ENCODE results near the gene CTXND1.

The CTXND1 gene

DNA sequence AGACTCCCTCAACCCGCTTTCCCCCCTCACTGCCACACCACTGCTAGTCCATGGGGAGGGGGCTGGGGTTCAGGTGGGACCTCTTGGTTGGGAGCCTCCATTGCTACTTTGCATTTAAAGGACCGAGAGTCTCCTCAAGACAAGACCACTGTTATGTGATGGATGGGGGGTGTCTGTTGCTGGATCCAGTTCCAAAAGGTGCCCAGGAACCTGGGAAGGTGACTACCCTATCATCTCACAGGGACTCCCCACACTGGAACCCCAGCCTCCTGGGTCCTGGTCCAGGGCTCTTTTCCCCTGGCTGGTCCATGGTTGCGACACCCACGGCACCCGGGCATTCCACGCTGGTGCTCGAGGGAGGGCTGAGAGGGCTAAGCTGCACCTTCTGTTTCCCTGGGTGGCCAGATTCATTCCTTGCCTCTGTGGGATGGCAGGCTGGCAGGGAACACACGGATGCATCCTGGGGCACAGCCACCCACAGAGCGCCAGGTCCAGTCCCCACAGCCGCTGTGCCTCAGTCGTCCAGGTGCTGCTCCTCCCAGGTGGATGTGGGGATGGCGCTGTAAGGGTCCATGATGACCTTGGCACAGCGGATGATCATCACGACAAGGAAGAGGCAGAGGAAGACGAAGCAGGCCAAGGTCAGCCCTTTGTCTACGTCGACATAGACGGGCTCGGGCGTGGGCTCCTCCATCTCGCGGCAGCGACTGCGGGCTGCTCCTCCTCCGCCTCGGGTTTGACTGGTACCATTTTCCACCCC is 50.6 kb downstream of the CTXND1 start:
- Histone ChIP-seq H3K36me3 (ENCODE audit: insufficient read depth, low read length) (no peaks in the 10 kb centered on the region), H3K9me3 (ENCODE audit: insufficient read depth, low read depth, low read length) (no peaks in the 10 kb centered on the region)

DNA sequence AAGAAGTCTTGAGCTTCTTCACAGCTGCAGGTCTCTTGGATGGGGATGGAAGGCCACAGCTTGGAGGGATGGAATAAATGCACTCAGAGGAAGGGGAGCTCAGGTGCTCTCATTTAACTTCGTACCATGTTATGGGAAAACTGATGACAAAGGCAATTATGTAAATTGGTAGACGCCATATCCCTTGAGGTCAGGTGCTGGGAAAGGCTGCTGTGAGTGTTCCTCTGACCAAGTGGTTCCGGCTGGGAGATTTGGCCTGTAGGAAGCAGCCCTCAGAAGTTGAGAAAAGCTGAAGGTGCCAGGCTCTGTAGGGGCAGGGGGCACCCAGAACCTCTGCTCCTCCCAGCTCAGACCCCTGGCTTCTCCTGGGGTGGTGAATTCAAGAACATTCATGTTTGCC is 52.1 kb downstream of the CTXND1 start:
- Histone ChIP-seq H3K4me2 (ENCODE audit: low read depth, low read length, poor library complexity, severe bottlenecking) (no peak overlapping the region), H3K9ac (ENCODE audit: low read depth, low read length, poor library complexity, severe bottlenecking) (no peak overlapping the region), H3K9me2 (replicated peaks; ENCODE audit: low read depth, low read length) (no peaks in the 10 kb centered on the region), H3K4me3 (ENCODE audit: low read length, poor library complexity, severe bottlenecking) (no peak overlapping the region), H3F3A (ENCODE audit: low read depth) (no peaks in the 10 kb centered on the region), H4K20me1 (ENCODE audit: insufficient read depth, low read length, poor library complexity, severe bottlenecking) (no peaks in the 10 kb centered on the region), H3K79me2 (ENCODE audit: insufficient read depth, low read length) (no peaks in the 10 kb centered on the region), H3K36me3 (ENCODE audit: insufficient read depth, low read length) (no peaks in the 10 kb centered on the region), H3K27me3 (ENCODE audit: insufficient read depth, low read length, poor library complexity, severe bottlenecking) (no peaks in the 10 kb centered on the region), H2AFZ (ENCODE audit: low read length) (no peak overlapping the region), H3K9me3 (ENCODE audit: insufficient read depth, low read depth, low read length) (no peaks in the 10 kb centered on the region), H3K4me1 (ENCODE audit: insufficient read depth, low read length, poor library complexity, severe bottlenecking) (no peaks in the 10 kb centered on the region)
- no peak for TF ChIP-seq EZH2phosphoT487 (IDR thresholded peaks at IDR 0.05; ENCODE audit: borderline replicate concordance)
- no peak for TF ChIP-seq CTCF (conservative IDR thresholded peaks at IDR 0.05; ENCODE audit: low read length)

More for the DNA sequence above, 50.6 kb downstream of the CTXND1 start:
- TF ChIP-seq EZH2phosphoT487 (IDR thresholded peaks at IDR 0.05; ENCODE audit: borderline replicate concordance): no peak
- TF ChIP-seq CTCF (conservative IDR thresholded peaks at IDR 0.05; ENCODE audit: low read length): no peak
- Histone ChIP-seq H3F3A (ENCODE audit: low read depth) (no peaks in the 10 kb centered on the region), H3K79me2 (ENCODE audit: insufficient read depth, low read length) (no peaks in the 10 kb centered on the region), H3K9ac (ENCODE audit: low read depth, low read length, poor library complexity, severe bottlenecking) (no peak overlapping the region), H4K20me1 (ENCODE audit: insufficient read depth, low read length, poor library complexity, severe bottlenecking) (no peaks in the 10 kb centered on the region), H3K4me1 (ENCODE audit: insufficient read depth, low read length, poor library complexity, severe bottlenecking) (no peaks in the 10 kb centered on the region), H3K27me3 (ENCODE audit: insufficient read depth, low read length, poor library complexity, severe bottlenecking) (no peaks in the 10 kb centered on the region), H3K4me3 (ENCODE audit: low read length, poor library complexity, severe bottlenecking) (no peak overlapping the region), H2AFZ (ENCODE audit: low read length) (no peak overlapping the region), H3K9me2 (replicated peaks; ENCODE audit: low read depth, low read length) (no peaks in the 10 kb centered on the region), H3K4me2 (ENCODE audit: low read depth, low read length, poor library complexity, severe bottlenecking) (no peak overlapping the region)

- no peaks in the 10 kb centered on the region for H3K4me1 ChIP-seq (ENCODE audit: insufficient read depth, low read length, poor library complexity, severe bottlenecking)
- no peaks in the 10 kb centered on the region for H3K36me3 ChIP-seq (ENCODE audit: insufficient read depth, low read length)
- H3K9ac ChIP-seq (ENCODE audit: low read depth, low read length, poor library complexity, severe bottlenecking): no peak overlapping the region
- no peaks in the 10 kb centered on the region for H4K20me1 ChIP-seq (ENCODE audit: insufficient read depth, low read length, poor library complexity, severe bottlenecking)
- H3K4me2 ChIP-seq (ENCODE audit: low read depth, low read length, poor library complexity, severe bottlenecking): no peak overlapping the region
- H3K4me3 ChIP-seq (ENCODE audit: low read length, poor library complexity, severe bottlenecking): no peak overlapping the region
- H3K9me3 ChIP-seq (ENCODE audit: insufficient read depth, low read depth, low read length): no peaks in the 10 kb centered on the region
- H3K9me2 ChIP-seq (replicated peaks; ENCODE audit: low read depth, low read length): no peaks in the 10 kb centered on the region
- no peaks in the 10 kb centered on the region for H3F3A ChIP-seq (ENCODE audit: low read depth)
- H3K79me2 ChIP-seq (ENCODE audit: insufficient read depth, low read length): no peaks in the 10 kb centered on the region
- H3K27me3 ChIP-seq (ENCODE audit: insufficient read depth, low read length, poor library complexity, severe bottlenecking): no peaks in the 10 kb centered on the region
- TF ChIP-seq EZH2phosphoT487 (IDR thresholded peaks at IDR 0.05; ENCODE audit: borderline replicate concordance) (no peak), CTCF (conservative IDR thresholded peaks at IDR 0.05; ENCODE audit: low read length) (no peak)
- no peak overlapping the region for H2AFZ ChIP-seq (ENCODE audit: low read length)
Observed at GRCh38 chr15:80199366-80199765, 52.6 kb downstream of the CTXND1 start.

Measured in Loucy (cell line).